K562 (cell line): Measurements from ENCODE around the gene UTP20. TPM values are rescaled to one million over a fixed set of nuclear protein-coding genes. Genes with fewer than 3 reads are reported as not detected.

ENCODE experiments used
- AFF1 ChIP-seq, 2 experiments: fragments of 450-650 bp; IDR thresholded peaks; 2 replicates each; pipeline ENCODE4 v1.6.1; 2018; ENCODE audit warnings: mild to moderate bottlenecking in 2 of 2, low read depth in 1 of 2; ENCODE audit not compliant: partially characterized antibody in 2 of 2
- SMAD3 ChIP-seq: fragments of 450-650 bp; formaldehyde crosslinking; conservative IDR thresholded peaks from 2 replicates; pipeline ENCODE4 v1.4.0; 2020; ENCODE audit warnings: mild to moderate bottlenecking
- SMARCE1 ChIP-seq: fragments of 450-650 bp; IDR thresholded peaks from 2 replicates; pipeline ENCODE4 v1.7.1; 2016; ENCODE audit warnings: mild to moderate bottlenecking
- polyA plus RNA-seq, 8 experiments: library from polyadenylated mRNA; depleted of rRNA in 4 of 8; stranded (reverse) in 5 of 8; unstranded in 3 of 8; fragments of >200 nt; fragmentation: Nextera tagmentation in 2 of 8; fragmentation: Illumina TruSeq in 1 of 8; extraction: Ambion mirVana in 2 of 8; extraction: Trizol in 1 of 8; gene quantifications; 2 replicates each; pipeline versions ENCODE4 v1.2.1 to v1.2.3, GENCODE V29; 2011 to 2014; ENCODE audit warnings: inconsistent platforms in 1 of 8, missing spikeins in 1 of 8
- total RNA-seq, 7 experiments: library from RNA; depleted of rRNA in 6 of 7; stranded (reverse); fragments of >200 nt in 6 of 7; fragmentation: Illumina TruSeq in 2 of 7; extraction: Trizol in 2 of 7; gene quantifications; 2 replicates each; pipeline versions ENCODE4 v1.2.1 to v1.2.3, GENCODE V29; 2011 to 2021; ENCODE audit warnings: low replicate concordance in 1 of 7
- TF ChIP-seq, protein P1 (sequence below), 2 experiments: fragments of 450-650 bp; formaldehyde crosslinking in 1 of 2; IDR thresholded peaks; 2 replicates each; pipeline versions ENCODE4 v1.4.0 to v1.6.1; 2014 to 2020; ENCODE audit warnings: mild to moderate bottlenecking in 2 of 2, borderline replicate concordance in 1 of 2, low read depth in 1 of 2

UTP20 gene
- total and polyA plus RNA-seq, 9 of the 15 experiments (the other 6 are each of a cell fraction or from before 2014, with no cell fraction given): 4.3 to 41.3 (median 20.7) TPM

GRCh38 chr12:101351682-101352081 is 71.8 kb downstream of the UTP20 start (continued):
- TF ChIP-seq AFF1 (IDR thresholded peaks at IDR 0.05; ENCODE audit: low read depth in 1 of 2, partially characterized antibody in 2 of 2) (no peak), SMAD3 (no peak), SMARCE1 (no peak)
- TF ChIP-seq, protein P1, sequence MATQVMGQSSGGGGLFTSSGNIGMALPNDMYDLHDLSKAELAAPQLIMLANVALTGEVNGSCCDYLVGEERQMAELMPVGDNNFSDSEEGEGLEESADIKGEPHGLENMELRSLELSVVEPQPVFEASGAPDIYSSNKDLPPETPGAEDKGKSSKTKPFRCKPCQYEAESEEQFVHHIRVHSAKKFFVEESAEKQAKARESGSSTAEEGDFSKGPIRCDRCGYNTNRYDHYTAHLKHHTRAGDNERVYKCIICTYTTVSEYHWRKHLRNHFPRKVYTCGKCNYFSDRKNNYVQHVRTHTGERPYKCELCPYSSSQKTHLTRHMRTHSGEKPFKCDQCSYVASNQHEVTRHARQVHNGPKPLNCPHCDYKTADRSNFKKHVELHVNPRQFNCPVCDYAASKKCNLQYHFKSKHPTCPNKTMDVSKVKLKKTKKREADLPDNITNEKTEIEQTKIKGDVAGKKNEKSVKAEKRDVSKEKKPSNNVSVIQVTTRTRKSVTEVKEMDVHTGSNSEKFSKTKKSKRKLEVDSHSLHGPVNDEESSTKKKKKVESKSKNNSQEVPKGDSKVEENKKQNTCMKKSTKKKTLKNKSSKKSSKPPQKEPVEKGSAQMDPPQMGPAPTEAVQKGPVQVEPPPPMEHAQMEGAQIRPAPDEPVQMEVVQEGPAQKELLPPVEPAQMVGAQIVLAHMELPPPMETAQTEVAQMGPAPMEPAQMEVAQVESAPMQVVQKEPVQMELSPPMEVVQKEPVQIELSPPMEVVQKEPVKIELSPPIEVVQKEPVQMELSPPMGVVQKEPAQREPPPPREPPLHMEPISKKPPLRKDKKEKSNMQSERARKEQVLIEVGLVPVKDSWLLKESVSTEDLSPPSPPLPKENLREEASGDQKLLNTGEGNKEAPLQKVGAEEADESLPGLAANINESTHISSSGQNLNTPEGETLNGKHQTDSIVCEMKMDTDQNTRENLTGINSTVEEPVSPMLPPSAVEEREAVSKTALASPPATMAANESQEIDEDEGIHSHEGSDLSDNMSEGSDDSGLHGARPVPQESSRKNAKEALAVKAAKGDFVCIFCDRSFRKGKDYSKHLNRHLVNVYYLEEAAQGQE (IDR thresholded peaks at IDR 0.05; ENCODE audit: borderline replicate concordance): no peak
- TF ChIP-seq, protein P1 (CRISPR knock-in tag; IDR thresholded peaks at IDR 0.05; ENCODE audit: low read depth): no peak
